GM21619 (cell line): Measurements from ENCODE around the gene CR1.
"Not testable (repeated sequence)": the region's sequence is repeated elsewhere in the genome, so short reads cannot be mapped to it uniquely, and the experiment has no call there.

Source experiments
- ATAC-seq: cut with Tn5 transposase; IDR thresholded peaks from one replicate; pipeline ENCODE4 v1.9.1; 2021; ENCODE audit not compliant: unreplicated experiment

CR1 gene

DNA sequence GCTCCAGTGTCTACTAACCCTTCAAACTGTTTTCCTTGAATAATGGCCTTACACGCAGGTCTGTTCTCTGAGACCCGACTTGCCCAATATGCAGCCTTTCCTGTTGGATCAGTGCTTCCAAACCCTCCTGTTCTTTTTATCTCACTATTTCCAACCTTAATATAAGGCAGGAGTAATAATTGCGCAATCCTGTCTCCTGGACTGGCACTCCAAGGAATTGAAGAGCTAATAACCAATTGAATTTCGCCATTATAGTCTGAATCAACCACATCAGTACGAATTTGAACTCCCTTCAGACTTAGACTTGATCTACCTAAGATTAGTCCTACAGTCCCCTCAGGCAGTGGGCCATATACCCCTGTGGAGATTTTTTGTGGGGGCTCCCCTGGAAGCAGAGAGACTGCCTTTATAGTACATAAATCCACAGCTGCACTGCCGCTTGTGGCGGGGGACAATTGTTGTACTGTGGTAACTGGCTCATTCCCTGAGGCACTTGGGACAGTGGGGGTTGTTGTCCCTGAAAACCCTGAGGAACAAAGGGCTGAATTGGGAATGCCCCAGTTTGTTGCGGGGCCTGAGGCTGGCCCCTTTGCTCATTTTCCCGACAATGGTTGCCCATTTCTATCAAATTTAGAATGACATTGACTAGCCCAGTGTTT, 142.7 kb downstream of the CR1 start:
- ATAC-seq, result not testable (repeated sequence)

GRCh38 chr1:207639362-207639761, 143.4 kb downstream of the CR1 start:
- ATAC-seq, result not testable (repeated sequence)

- ATAC-seq, result no peak
These were observed 148.4 kb downstream of the CR1 start for GRCh38 chr1:207644166-207644851.

GRCh38 chr1:207644852-207645634, 149.1 kb downstream of the CR1 start, which contains the start of gene CR1L:
Gene CR1L, plus strand, starts transcription at chr1:207645133. Its CDS starts 101 bp downstream, at chr1:207645234.
- peak; percentile 96 for ATAC-seq

- ATAC-seq, result no peak
These were observed 149.7 kb downstream of the CR1 start for GRCh38 chr1:207645635-207646081.

GRCh38 chr1:207646171-207646570, 150.2 kb downstream of the CR1 start:
- ATAC-seq, result no peak

GRCh38 chr1:207646944-207647579, 151.1 kb downstream of the CR1 start:
- ATAC-seq, result no peak

- no peak for ATAC-seq
These were observed 151.8 kb downstream of the CR1 start for GRCh38 chr1:207647671-207648333.

DNA sequence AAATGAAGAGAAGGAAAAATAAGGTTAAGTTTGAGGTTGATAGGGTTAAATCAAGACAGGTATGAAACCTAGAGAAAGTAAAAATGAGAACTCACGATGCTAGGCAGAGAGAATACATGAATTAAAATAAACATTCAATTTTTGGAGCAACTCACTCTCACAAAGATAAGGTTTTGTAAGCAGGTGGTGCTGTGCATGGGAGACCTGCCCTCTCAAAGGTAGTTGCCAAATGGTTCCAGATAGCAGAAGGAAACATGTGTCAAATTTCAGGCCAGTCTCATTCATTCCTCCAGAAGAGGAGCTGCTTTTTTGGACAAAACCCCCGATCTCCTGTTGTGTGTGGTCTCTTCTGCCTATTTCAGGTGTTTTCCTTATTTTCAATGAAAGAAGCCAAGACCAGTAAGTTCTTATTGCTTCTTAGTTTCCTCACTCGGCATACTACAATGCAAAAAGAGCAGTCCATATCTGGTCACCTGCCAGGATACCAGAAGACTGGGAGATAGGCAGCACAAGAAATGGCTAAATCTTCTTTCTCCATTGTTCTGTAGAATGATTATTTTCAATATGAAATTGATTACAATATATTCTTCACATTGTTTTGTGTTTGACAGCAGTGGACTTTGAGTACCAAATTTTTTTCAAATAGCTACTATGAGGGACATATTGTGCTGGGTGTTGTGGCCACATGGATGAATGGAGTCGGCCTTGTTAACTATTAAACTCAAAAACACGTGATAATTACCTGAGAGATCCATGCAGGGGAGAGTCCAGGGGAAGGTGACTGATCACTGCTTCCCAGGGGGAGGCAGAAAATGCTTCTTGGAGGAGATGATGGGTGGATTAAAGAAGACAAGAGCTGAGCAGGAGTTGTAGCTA, 152.6 kb downstream of the CR1 start:
- ATAC-seq, result no peak

DNA sequence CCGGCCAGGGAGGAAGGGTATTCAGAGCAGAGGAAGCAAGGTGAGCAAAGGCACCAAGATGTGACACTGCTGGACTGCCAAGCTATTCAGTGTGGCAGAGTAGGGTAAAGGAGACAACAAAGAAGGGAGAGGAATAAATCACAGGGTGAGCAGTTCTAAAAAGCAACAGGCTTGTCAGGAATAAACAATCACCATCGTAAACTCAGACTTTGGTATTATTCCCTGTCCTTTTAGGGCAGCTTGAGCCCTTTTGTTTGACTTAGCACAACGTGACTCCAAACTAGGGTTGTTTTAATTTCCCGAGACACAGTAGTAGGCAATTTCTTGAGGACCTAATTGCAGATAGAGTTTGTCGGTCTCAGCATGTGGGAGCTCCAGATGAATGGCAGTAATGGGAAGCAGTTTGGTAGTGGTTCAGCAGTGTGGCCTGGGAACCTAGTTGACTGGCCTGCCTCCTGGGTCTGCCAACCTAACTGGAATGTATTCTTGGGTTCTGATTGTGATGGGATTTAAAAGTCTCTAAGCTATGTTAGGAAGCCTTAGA, 153.3 kb downstream of the CR1 start:
- ATAC-seq, result no peak

GRCh38 chr1:207649865-207650580, 154.1 kb downstream of the CR1 start:
- peak; percentile 29 for ATAC-seq

DNA sequence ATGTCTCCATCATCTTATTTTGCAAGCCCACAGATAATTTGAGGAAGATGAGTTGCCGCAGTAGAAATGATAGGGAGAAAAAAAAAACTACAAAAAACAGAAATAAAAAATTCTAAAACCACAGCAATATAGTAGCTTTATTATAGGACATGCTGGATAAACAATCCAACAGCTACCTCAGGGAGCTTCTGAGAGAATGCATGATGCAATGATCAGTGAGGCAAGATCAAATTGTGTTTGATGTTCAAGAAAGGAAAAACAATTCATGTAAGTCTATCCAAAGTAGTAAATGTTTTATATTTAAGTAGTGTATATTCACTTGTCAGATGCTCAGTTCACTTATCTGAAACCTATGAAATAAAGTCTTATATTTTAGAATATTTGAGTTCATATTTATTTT, 155.6 kb downstream of the CR1 start:
- no peak for ATAC-seq

DNA sequence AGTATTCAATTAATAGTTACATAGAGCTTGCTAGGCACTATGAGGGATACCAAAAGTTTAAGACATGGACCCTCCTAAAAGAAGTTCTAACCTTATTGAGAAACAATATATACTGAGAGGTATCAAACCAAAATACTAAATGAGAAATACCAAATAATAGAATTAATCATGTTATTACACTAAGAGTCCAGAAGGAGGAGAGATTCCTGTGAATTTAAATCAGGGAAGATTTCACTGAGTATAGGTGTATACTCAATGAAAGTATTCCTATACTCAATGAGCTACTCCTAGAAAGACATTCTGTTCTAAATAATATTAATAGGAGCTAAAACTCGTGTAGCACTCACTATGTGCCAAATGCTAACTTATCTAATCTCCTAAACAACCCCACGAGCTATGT, 158.4 kb downstream of the CR1 start:
- no peak for ATAC-seq

DNA sequence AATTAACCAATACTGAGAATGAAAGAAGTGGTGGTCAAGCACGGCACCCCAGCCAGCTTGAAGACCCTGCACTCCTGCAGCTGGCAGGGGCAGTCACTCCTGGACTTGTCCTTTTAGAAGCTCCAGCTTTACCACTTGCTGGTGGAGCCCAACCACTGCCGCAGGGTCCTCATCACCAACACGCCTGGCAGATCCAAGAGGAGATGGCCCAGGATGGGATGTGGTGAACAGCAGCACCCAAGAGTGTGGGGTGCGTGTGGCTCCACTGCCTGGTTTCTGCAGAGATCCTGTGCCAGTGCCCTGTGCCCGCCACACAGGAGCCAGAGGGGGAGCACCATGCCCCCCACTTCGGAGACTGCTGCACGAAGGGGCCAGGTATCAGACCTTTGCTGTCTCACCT, 162.5 kb downstream of the CR1 start:
- ATAC-seq, result no peak

DNA sequence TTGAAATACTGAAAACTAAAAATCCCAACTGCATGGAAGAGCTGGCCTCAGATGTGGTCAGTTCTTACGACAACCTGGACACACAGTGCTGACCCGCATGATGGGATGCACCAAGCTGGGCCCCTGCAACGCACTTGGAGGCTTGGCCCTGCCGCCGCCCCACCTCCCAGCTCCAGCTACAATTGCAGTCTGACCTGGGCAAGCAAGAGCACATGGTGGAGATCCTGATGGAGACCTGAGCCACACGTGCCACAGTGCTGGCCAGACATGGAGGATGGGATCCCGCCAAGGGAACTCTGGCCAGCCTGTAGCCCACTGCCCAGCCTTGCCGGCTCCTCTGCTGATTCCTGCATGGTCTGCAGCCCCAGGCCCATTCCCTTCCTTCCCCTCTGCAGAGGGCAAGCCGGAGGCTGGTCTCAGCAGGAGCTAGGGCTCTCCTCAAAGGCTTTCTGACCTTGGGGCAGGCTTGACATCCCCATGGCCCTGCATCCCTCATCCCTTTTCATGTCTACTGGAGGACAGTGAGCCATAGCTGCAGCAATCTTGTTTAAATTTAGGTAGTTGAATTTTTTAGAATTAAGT, 163.0 kb downstream of the CR1 start:
- no peak for ATAC-seq

DNA sequence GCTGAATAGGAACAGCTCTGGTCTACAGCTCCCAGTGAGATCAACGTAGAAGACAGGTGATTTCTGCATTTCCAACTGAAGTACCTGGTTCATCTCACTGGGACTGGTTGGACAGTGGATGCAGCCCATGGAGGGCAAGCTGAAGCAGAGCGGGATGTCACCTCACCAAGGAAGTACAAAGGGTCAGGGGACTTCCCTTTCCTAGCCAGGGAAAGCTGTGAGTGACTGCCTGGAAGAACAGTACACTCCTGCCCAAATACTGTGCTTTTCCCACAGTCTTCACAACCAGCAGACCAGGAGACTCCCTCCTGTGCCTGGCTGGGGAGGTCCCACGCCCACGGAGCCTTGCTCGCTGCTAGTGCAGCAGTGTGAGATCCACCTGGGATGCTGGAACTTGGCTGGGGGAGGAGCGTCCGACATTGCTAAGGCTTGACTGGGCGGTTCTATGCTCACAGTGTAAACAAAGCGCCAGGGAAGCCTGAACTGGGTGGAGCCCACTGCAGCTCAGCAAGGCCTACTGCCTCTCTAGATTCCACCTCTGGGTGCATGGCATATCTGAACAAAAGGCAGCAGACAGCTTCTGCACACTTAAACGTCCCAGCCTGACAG, 163.7 kb downstream of the CR1 start:
- ATAC-seq, result no peak

GRCh38 chr1:207661420-207661819, 165.5 kb downstream of the CR1 start:
- not testable (repeated sequence) for ATAC-seq

DNA sequence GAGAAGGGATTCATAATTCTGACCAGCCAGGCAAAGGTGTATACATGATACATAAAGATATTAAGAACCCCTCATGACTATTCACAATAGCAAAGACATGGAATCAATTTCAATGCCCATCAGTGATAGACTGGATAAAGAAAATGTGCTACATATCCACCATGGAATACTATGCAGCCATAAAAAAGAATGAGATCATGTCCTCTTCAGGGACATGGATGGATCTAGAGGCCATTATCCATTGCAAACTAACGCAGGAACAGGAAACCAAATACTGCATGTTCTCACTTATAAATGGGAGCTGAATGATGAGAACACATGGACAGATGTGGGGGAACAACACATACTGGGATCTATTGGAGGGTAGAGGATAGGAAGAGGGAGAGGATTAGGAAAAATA, 170.4 kb downstream of the CR1 start:
- ATAC-seq, result no peak
